ENCODE measurements around the gene EZR.

DNA sequence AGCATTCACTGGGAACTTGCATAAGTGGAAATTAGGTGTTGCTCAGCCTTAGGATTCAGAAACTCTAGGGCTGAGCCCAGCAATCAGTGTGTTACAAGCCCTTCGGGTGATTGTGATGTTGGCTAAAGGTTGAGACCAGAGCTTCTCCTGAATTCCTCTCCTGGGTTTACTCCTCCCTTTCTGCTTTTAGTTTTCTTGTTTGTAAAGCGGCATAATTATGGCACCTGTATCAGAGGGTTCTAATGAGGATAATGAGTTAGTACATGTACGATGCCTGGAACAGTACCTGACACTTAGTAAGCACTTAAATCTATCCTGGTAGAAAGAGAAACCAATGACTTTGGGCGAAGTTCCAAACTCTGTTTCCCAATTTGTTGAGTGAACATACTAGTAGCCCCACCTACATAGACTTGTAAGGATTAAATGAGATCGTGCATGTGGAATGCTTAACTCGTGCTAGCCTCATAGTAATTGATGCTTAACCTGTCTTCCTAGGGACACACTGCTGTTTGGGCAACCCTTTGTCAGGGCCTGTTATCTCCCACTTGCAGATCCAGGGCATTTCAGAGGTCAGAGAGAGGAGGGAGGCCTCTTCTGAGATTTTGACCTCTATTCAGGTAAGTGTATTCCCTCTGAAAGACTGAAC, 932 bp upstream of the EZR start:
- TF ChIP-seq EZH2phosphoT487 (IDR thresholded peaks at IDR 0.05; ENCODE audit: borderline replicate concordance) (no peak), POLR2A (IDR thresholded peaks at IDR 0.05; ENCODE audit: borderline replicate concordance, extremely low read depth, insufficient read depth, insufficient read length) (no peak), EZH2 (IDR thresholded peaks at IDR 0.05) (no peak), POLR2AphosphoS5 (IDR thresholded peaks at IDR 0.05; ENCODE audit: low read depth, low read length) (peak; percentile 24; the same call in 1 of the 2 replicates), JUND (IDR thresholded peaks at IDR 0.05) (no peak), TCF7L2 (IDR thresholded peaks at IDR 0.05; ENCODE audit: borderline replicate concordance, extremely low read depth, insufficient read depth, insufficient read length) (no peak), CEBPB (IDR thresholded peaks at IDR 0.05; ENCODE audit: low read depth) (no peak), ZNF274 (IDR thresholded peaks at IDR 0.05; ENCODE audit: low read depth, low read length) (no peak)
- TF ChIP-seq, protein P1, sequence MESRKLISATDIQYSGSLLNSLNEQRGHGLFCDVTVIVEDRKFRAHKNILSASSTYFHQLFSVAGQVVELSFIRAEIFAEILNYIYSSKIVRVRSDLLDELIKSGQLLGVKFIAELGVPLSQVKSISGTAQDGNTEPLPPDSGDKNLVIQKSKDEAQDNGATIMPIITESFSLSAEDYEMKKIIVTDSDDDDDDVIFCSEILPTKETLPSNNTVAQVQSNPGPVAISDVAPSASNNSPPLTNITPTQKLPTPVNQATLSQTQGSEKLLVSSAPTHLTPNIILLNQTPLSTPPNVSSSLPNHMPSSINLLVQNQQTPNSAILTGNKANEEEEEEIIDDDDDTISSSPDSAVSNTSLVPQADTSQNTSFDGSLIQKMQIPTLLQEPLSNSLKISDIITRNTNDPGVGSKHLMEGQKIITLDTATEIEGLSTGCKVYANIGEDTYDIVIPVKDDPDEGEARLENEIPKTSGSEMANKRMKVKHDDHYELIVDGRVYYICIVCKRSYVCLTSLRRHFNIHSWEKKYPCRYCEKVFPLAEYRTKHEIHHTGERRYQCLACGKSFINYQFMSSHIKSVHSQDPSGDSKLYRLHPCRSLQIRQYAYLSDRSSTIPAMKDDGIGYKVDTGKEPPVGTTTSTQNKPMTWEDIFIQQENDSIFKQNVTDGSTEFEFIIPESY (IDR thresholded peaks at IDR 0.05; ENCODE audit: extremely low read depth, insufficient replicate concordance, low read length), result no peak
- TF ChIP-seq, protein P2, sequence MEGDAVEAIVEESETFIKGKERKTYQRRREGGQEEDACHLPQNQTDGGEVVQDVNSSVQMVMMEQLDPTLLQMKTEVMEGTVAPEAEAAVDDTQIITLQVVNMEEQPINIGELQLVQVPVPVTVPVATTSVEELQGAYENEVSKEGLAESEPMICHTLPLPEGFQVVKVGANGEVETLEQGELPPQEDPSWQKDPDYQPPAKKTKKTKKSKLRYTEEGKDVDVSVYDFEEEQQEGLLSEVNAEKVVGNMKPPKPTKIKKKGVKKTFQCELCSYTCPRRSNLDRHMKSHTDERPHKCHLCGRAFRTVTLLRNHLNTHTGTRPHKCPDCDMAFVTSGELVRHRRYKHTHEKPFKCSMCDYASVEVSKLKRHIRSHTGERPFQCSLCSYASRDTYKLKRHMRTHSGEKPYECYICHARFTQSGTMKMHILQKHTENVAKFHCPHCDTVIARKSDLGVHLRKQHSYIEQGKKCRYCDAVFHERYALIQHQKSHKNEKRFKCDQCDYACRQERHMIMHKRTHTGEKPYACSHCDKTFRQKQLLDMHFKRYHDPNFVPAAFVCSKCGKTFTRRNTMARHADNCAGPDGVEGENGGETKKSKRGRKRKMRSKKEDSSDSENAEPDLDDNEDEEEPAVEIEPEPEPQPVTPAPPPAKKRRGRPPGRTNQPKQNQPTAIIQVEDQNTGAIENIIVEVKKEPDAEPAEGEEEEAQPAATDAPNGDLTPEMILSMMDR (IDR thresholded peaks at IDR 0.05 in 2 of 3, conservative IDR thresholded peaks at IDR 0.05 in 1 of 3; ENCODE audit: borderline replicate concordance in 1 of 3, insufficient read depth in 1 of 3, low read depth in 2 of 3, low read length in 2 of 3), result no peak
- TF ChIP-seq, protein P3, sequence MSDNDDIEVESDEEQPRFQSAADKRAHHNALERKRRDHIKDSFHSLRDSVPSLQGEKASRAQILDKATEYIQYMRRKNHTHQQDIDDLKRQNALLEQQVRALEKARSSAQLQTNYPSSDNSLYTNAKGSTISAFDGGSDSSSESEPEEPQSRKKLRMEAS (IDR thresholded peaks at IDR 0.05), result no peak

Measured in HCT116 (cell line).